HG03103 (cell line): ENCODE data around the gene SNX4.
"Not testable (repeated sequence)": the region's sequence is repeated elsewhere in the genome, so short reads cannot be mapped to it uniquely, and the experiment has no call there.

Source experiments
- ATAC-seq: cut with Tn5 transposase; IDR thresholded peaks from one replicate; pipeline ENCODE4 v1.9.1; 2021; ENCODE audit warnings: low read depth; ENCODE audit not compliant: unreplicated experiment

SNX4 gene

DNA sequence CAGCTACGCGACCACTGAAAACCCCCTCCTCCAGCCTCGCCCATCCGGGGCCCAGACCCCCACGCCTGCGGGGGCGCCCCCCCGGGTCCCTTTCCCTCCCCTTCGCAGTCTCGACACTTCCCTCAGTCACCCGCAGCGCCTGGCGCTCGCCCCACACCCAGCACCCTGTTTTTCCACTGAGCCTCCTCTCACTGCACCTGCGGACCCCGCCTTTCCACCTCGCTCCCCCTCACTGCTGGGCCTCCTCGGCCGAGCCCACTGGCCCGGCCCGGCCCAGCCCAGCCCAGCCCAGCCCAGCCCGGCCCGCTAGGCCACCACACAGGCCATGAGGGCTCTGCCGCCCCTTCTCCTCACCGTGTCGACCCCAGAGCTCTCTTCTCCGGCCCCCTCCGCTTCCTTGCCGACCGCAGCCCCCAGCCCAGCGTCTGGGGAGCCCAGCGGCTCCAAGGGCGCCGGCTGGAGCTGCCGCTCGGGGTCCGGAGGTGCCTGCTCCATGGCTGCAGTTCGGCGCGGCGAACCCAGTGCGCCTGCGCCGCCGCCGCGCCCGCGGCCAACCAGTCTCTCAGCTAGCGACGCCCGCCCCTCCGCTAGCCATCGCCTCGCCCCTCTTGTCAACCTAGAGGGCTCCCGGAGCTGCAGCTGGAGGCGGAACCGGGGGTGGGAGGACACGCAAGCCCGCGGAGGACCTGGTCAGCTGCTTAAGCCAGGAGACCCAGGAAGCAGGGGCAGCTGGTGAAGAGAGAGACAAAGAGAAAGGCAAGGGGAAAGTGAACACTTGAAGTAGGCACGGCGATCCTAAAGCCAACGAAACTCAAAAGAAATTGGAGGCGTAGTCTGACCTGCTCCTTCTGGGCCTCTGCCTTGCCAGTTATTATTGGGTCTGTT is at the start of gene SNX4:
Gene SNX4, minus strand, starts transcription at position 525 of the 885 bp plus-strand sequence. Its CDS starts 30 bp downstream, at position 495.
- peak; percentile 71 for ATAC-seq

DNA sequence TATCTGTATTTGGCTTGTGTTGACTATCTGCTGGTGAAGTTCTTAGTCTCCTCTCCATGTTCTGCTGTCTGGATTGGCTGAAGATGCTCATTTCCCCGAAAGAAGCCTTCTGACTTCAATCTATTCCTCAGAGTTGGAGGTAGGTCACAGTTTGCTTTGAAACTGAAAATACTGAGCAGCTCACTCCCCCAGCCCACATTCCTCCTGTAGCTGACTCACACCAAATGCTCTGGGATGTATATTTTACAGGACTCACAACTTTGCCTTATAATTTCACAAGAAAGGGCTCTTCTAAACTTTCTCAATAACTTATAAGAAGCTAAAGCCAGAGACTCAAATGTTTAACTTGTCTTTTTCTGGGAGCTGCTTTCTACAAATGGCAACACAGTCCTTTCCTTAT is 36.3 kb upstream of the SNX4 start:
- no peak for ATAC-seq

DNA sequence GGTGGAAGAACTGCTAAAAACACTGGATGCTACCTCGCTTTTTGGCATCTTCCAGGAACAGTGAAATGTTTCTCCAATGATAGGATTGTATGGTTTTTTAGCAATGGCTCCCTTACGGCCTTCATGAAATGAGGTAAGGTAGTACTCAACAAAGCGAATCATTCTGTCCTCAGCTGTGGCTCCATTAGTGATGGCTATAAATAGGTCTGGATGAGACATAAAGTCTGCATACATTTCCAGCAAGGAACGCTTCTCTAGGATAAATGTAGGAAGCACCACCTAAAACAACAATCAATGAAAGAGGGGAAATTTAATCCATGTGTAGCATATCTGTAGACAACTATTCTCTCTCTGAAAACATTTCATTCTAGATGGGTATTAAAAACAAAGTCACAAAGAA is 32.4 kb upstream of the SNX4 start:
- no peak for ATAC-seq

DNA sequence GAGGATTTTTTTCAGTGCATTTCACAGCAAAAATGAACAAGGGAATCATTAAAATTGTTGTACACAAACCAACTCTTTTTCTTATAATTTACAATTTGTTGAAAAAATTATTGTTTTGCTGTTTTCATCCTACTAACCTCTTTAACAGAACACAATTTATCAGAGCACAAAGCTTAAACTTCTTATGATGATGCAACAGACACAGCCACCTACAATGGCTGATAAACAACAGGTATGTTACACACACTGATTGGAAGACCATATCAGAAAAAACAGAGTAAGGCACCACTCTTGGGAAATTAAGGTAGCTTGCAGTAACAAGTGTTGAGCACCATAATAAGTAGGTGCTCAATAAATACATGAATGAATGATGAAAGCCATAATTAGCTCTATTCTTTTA is 8.9 kb upstream of the SNX4 start:
- ATAC-seq: no peak

DNA sequence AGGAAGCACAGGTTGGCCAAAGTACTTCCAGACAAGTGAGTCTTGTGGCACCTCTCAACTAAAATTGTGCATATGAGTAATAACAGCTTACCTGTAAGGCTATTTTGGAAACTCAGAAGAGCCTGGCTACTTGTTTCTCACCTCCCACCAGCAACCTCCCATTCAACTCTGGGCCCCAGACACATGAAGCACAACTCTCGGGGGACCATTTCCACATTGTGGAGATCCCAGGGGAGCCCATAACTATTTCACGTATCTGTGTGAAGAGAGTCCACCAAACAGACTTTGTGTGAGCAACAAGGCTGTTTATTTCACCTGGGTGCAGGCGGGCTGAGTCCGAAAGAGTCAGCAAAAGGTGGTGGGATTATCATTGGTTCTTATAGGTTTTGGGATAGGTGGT is 5.2 kb upstream of the SNX4 start:
- no peak for ATAC-seq

DNA sequence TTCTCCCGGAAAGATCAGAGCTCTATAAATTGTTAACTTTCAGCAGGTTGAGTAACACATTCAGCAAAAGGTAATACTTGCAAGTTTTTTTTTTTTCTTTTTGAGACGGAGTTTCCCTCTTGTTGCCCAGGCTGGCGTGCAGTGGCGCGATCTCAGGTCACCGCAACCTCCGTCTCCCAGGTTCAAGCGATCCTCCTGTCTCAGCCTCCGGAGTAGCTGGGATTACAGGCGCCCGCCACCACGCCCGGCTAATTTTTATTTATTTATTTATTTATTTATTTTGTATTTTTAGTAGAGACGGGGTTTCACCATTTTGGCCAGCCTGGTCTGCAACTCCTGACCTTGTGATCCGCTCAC is 539 bp upstream of the SNX4 start:
- ATAC-seq: not testable (repeated sequence)

DNA sequence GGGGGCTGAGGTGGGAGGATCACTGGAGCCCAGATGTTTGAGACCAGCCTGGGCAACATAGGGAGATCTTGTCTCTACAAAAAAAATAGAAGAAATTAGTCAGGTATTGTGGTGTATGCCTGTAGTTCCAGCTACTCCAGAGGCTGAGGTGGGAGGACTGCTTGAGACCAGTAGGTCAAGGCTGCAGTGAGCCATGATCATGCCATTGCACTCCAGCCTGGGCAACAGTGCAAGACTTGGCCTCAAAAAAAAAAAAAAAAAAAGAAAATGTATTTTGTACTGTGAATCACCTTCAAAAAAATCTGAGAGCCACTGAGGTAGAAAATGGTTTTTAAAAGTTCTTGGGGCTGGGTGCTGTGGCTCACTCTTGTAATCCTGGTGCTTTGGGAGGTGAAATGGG is 4.6 kb downstream of the SNX4 start:
- no peak for ATAC-seq

DNA sequence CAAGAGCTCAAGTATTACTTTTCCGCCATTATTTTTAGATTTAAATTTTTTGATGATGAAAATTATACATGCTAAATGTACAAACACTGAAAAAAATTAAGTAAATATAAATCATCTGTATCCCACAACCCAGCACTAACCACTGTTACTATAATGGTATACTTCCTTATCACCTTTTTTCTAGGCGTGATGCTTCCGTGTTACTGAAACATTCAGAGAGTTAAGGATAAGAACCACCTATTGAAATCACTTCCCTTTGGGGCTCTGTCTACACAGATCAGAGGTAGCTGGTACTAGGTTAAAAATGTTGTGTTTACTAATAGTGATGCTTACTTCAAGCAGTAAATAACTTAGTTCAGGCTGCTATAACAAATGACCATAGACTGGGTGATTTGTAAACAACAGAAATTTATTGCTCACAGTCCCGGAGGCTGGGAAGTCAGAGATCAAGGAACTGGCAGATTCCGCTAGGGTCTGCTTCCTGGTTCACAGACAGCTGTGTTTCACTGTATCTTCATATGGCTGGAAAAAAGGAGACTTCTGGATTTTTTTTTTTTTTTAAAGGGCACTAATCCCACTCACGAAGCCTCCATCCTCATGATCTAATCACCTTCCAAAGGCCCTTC is 6.4 kb downstream of the SNX4 start:
- no peak for ATAC-seq

DNA sequence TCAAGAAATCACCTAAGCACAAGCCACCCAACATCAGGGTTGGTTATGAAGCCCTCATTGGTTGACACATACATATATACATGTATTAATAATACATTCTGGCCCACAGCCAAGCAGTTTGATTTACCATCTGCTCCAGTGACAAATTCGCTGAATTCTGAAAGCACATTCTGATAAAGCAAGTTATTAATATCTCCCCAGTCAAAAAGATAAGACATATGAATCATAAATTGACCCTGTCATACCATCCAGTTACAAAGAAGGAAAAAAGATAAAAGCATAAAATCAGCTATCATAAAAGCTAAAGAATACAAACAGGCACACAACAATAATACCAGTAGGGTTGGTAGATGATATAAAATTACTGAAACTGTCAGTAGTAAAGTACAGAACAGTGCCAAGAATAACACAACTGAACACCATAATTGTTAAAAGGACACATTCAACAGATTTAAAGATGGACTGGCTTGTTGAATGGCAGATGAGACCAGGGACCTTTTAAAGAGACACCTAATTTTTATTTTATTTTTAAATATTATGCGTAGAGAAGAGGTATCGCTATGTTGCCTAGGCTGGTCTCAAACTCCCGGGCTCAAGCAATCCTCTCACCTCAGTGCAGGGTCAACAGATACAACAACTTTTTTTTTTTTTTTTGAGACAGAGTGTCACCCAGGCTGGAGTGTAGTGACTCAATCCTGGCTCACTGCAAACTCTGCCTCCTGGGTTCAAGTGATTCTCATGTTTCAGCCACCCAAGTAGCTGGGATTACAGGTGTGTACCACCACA is 7.7 kb downstream of the SNX4 start:
- ATAC-seq: peak; percentile 47

DNA sequence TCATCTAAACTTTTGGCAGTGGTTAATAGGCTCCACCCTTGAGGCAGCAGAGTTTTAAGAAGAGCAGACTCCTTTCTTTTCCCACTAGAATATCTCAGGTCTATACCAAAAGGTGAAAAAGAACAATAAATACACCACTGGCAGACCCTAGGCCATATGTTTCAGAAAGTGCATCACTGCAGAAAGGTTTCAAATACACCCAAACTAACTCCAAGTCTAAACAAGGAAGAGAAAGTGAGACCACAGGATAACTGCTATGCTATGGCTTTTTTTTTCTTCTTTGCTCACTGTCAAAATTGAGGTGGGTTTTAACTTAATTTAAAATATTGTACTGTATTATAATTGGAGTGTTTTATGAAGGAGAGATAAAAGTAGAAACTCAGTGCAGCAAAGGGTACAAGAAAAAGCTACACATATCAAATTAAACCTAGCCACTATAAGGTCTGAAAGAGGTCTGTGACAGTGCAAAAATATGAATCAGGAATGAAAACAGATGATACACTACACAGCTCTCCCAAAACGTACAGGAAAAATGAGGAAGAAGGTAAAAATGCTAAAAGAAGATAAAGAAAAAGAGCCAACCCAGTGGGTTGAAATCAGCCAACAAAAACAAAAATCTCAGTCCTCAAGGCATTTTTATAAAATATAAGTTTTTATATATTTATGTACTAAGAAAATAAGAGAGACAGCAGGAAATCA is 8.4 kb downstream of the SNX4 start:
- no peak for ATAC-seq

DNA sequence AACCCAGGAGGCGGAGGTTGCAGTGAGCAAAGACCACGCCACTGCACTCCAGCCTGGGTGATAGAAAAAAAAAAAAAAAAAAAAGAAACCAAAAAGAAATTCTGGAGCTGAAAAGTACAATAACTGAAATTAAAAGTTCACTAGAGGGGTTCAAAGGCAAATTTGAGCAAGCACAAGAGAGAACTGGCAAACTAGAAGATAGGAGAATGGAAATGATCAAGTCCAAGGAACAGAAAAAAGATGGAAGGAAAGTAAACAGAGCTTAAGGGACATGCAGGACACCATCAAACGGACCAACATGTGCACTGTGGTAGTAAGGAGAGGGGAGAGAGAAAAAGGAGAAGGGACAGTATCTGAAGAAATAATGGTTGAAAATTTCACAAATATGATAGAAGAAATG is 12.9 kb downstream of the SNX4 start:
- no peak for ATAC-seq

DNA sequence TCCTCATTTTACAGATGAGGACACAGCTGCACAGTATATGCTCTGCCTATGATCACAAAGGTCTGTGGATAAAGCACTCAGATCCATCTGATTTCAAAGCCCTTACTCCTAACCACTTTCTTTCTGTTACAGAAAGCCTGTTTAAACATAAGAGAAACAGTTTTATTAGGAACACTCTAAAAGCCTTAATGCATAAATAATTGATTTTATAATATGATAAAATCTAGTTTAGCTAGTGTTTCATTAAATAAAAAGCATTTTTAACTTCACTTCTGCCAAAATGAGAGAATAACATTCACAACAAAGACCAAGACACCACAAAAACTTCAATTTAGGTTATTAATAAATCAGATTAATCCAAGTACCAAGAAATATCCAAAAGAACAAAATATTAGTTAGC is 21.4 kb downstream of the SNX4 start:
- no peak for ATAC-seq

DNA sequence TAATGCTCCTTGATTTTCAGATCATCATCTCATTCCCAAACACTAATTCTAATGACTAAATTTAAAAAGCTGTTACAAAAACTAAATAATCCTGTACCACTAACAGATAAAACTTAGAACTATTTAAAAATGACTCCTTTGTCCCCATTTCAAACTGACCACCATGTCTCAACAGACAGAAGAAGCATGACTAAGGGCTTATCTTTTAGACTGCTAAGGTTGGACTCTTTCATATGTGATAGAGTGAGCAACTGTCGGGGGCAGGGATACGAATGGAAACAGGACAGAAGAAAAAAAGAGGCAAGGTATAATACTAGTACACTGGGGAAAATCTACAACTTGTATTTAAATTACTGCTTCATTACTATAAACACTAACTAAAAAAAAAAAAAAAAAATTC is 23.3 kb downstream of the SNX4 start:
- no peak for ATAC-seq

DNA sequence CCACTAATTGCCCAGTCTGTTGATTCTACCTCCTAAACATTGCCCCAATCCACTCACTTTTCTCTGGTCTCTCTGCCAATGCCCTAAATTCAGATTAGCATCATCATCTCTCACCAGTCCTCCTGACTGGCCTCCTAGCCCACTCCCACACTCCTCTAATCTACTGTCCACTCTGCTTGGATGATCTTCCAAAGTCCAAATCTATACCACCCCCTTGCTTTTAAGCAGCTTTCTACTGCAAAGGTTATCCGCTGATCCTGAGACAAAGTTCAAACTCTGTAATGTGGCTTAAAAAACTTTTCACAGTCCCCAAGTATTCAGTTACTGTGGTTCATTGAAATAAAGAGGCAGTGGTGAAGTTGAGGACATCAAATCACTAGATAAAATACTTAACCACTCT is 37.6 kb downstream of the SNX4 start:
- ATAC-seq: no peak

DNA sequence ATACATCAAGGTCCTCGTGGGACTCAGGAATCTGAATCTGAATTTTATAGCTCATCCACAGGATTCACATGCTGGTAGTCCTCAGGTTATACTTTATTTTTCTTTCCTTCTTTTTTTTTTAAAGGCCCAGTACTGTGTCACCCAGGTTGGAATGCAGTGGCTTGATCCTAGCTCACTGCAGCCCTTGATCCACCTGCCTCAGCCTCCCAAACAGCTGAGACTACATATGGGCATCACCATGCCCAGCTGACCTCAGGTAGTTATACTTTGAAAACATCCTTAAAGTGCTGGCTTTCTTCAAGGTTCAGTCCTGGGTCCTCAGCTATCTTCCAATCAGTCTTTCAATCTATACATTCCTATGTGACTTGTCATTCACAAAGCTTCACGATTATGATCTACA is 38.2 kb downstream of the SNX4 start:
- ATAC-seq: no peak

DNA sequence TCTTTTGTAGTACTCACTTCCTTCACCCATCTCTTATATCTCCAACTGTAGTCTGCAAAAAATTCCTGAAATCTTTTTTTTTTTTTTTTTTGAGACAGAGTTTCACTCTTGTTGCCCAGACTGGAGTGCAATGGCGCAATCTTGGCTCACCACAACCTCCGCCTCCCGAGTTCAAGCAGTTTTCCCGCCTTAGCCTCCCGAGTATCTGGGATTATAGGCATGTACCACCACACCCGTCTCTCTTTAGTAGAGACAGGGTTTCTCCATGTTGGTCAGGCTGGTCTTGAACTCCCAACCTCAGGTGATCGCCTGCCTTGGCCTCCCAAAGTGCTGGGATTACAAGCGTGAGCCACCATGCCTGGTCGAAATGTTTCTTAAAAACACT is 38.6 kb downstream of the SNX4 start:
- not testable (repeated sequence) for ATAC-seq

DNA sequence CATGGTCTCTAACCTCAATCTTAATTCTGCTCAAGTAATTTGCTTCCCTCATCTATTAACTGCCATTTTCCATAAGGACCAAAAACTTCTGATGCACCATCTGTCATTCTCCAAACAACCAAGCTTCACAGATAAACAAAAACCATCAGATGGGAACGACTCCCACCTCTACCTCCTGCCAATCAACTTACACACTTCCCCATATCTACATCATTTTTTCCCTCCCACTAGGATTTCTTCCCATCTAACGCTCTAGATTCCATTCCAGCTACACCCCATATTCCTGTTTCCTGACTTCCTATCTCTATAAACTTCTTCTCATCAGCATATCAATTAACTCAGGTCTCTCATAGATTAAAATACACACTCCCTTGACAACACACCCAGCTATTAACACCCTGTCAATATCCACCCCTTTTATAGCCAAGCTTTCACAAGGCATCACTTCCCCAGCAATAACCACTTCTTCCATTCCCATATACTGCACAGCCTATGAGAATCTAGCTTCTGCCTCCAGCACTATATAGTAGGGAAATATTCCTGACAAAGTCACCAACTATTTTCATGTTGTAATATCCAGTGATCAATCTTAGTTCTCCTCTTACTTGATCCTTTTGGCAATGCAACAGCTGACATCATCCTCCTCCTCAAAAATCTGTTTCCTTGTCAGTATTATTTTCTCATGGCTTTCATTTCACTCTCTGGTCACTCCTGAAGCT is 39.2 kb downstream of the SNX4 start:
- ATAC-seq: no peak

DNA sequence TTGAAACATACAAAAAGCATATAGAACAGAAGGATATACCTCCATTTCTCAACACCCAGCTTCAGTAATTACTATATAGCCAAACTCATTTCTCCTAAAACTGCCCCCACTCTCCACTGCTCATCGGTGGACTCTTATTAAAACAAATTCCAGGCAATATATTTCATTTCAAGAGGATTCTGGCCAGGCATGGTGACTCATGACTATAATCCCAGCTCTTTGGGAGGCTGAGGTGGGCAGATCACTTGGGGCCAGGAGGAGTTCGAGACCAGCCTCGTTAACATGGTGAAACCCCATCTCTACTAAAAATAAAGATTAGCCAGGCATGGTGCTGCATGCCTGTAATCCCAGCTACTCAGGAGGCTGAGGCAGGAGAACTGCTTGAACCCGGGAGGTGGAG is 40.9 kb downstream of the SNX4 start:
- ATAC-seq: no peak

DNA sequence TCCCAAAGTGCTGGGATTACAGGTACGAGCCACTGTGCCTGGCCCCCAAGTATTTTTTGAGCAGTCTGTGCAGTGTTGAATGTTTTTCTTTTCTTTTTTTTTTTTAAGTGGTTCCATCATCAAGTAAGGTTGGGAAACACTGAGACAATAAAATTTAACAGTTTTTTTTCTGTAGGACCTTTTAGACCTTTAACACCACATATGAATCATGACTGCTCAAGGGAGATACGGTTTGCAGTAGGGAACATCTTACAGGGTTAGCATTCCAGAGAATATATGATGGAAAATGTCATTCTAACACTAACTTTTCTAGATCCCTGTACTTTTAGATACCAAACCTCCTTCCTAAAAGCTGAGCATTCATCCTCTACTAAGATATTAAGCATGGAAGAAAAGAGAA is 41.7 kb downstream of the SNX4 start:
- no peak for ATAC-seq

DNA sequence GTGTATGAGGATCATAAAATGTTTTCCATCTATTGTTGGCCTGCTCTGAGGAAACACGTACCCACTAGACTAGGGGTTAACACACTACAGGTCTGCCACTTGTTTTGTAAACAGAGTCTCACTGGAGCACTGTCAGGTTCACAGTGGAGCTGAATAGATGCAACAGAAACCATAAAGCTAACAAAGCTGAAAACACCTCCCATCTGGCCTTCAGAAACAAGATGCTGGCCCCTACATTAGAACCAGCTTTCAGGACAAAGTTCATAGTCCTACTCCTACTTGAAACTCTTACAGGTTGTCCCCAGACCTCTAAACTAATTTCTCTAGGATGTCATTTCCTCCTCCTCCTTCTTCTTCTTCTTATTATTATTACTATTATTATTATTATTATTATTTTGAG is 42.3 kb downstream of the SNX4 start:
- ATAC-seq: no peak
